GM11168 (cell line): Measurements from ENCODE around the gene ZIC3.

Experiments
- in situ Hi-C: fragments of 300-500 bp; cut with MboI; formaldehyde crosslinking; loops from one replicate; pipeline ENCODE4 v1.12.0; 2022; ENCODE audit warnings: low sequenced_read_pairs; ENCODE audit not compliant: unreplicated experiment

ZIC3 gene

DNA sequence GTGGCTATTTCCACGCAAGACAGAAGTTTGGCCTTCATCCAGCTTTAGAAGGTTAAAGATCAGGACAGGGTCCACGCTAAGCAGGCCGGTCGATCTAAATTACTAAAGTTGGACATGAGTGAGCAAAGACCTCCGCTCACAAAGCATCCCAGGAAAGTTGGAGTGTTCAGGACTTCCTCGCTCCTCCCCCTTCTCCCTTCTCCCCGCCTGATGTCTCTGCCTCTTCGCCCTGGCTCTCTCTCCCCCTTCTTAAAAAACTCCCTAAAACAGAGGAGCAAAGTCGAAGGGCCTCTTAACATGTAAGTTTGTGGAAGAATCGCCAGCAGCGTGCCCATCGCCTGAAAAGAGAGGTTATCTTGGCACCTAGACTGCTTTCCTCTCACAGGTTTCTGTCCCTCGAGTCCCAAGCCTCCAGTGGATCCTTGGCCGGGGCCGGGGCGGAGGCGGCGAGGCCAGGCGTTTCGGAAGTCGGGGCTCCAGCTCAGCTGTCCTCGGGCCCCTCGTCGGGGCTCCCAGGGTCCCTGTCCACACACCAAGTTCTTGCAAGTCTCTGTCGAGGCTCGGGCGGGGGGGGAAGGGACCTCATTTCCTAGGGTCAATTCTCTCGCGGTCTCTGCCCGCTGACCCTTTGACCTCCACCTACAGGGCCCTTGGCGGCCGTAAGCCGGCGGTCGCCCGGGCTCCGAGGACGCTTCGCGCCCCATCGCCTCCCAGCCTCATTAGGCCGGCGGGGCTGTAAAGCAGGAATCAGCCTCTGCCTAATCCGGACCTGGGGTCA lies 7.6 kb downstream of the ZIC3 start:
- in situ Hi-C loops: no loop called here

DNA sequence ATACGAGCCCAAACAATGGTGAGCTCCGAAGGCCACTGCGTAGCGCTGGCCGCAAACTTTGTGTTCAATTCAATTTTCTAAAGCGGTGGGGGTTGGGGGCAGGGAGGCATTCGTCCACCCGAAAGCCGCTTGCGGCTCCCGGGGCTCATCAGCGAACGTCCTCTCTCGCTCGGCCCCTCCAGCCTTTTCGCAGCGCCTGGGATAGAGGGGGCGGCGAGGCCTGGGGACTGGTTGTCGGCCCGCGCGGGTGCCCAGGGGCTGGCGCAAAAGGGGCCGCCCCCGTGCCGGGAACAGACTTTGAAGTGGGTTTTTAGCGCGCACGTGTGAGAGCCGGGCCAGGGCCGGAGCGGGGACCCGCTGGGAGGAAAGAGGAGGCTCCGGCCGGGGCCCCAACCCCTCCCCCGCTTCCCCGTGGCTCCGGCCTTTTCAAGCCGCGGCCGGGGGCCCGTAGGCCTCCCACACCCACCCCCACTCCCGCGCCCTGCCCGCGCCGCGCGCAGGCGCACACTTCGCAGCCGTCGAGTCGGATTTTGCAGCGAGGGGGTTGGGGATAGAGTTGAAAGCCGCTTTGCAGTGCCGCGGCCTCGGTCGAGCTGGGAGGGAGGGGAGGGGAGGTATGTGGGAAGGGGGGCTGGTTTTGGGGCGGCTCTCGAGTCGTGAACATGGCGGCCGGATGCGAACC lies 8.3 kb downstream of the ZIC3 start:
- in situ Hi-C loops: no loop called here

DNA sequence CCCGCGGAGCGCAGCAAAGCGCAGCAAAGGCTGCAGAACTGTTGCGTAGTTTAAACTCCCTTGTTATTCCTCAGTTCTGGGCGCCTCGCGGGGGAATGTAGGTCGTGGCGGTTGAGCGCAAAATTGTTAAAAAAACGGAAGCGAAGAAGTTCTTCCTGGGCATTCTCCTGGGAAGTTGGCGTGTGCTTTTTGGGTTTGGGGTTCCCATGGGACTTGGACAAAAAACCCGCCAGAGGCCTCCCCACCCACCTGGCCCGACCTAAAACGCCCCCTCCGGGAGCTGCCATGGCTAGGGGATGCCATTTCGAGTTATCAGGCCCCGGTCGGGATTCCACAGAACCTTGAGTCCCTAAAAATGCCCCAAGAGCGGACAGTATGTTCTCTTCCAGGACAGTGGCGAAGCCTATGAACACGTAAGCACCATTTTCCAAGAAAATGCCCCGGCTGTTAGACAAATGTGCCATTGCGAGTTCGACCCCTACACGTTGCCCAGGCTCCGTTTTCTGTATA lies 8.9 kb downstream of the ZIC3 start:
- in situ Hi-C loops: no loop called here

DNA sequence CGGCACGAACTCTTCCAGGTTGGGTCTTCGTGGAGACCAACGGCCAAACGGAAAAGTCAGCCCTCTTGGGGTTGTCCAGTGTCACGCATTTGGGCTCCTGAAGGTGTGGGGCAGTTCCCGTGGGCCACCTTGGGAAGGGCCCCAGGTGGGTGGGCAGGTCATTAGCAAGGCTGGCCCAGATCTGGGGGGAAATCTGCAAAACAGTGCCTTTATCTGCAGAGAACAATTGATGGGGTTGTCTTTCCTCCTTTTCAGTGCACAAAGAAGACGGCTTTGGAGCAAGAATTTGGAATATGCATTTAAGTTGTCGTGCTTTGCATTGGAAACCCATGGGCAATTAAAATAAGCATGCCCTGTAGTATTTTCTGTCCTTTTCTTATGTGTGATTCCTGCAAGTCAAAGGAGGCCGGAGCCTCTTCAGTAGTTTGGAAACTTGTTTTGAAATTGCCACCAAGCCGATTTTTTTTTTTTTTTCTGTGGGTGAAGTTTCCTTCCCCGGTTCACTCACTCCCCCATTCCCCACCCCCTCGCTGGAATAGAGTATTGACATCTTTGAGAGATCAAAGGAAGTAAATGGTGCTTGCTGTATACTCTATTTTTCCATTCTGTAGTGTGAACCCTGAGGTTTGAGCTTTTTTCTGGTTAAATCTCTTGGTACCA lies 9.8 kb downstream of the ZIC3 start:
- in situ Hi-C loops: no loop called here

DNA sequence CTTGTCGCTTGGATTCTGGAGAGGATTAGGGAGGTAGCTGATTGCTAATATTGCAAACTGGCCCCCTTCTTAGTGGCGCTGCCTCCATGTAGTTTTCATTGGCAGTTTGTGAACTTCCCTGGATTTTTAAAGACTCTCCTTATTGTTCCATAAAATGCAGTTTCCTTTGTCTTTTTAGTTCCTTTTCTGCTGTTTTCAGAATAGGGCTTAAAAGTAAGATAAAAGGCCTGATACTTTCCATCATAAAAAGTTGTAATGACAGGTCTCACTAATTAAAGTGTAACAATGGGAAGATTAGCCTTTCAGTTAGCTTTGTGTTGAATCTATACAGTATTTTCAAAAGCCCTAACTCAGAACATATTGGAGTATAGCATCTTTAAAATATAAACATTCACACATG lies 21.2 kb downstream of the ZIC3 start:
- in situ Hi-C loops: no loop called here

DNA sequence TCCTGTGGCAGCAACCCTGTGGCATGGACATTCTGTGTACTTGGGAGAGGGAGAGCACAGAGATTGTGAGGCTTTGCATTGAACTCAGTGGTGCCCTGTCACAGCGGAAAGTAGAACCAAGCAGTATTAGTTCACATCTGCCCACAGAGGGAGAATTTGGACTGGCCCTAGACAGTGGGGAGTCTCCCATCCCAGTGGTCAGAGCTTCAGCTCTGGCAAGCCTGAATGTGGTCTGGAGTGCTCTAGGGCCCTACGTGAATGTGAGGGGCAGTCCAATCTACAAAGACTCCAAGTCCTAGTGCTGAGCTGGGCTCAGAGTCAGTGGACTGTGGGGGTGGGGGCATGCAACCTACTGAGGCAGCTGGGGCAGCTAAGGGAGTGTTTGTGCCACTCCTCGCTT lies 34.8 kb downstream of the ZIC3 start:
- in situ Hi-C loops: no loop called here
